GM10248 (cell line): Measurements from ENCODE around the gene GPS1.

Experiments used
- CTCF ChIA-PET: fragments of 300-600 bp; sonication (Branson Sonifier 250); formaldehyde crosslinking; extraction: SDS; loops from one replicate; lab custom pipeline; 2021; ENCODE audit warnings: antibody characterized with exemption; lab: Yijun Ruan, JAX
- POLR2A ChIA-PET: fragments of 350-650 bp; sonication (Branson Sonifier 250); formaldehyde crosslinking; extraction: SDS; loops from one replicate; lab custom pipeline; 2020; ENCODE audit warnings: antibody characterized with exemption; lab: Yijun Ruan, JAX
- DNase-seq: peaks from one replicate; pipeline ENCODE4 v3.0.0; 2012; ENCODE audit errors: extremely low spot score
- TF ChIP-seq, protein P1 (sequence below): IDR thresholded peaks from 2 replicates; pipeline ENCODE4 v1.5.1; 2012; ENCODE audit warnings: mild to moderate bottlenecking, low read depth; ENCODE audit errors: extremely low read depth, missing control alignments, control extremely low read depth

Gene GPS1

DNA sequence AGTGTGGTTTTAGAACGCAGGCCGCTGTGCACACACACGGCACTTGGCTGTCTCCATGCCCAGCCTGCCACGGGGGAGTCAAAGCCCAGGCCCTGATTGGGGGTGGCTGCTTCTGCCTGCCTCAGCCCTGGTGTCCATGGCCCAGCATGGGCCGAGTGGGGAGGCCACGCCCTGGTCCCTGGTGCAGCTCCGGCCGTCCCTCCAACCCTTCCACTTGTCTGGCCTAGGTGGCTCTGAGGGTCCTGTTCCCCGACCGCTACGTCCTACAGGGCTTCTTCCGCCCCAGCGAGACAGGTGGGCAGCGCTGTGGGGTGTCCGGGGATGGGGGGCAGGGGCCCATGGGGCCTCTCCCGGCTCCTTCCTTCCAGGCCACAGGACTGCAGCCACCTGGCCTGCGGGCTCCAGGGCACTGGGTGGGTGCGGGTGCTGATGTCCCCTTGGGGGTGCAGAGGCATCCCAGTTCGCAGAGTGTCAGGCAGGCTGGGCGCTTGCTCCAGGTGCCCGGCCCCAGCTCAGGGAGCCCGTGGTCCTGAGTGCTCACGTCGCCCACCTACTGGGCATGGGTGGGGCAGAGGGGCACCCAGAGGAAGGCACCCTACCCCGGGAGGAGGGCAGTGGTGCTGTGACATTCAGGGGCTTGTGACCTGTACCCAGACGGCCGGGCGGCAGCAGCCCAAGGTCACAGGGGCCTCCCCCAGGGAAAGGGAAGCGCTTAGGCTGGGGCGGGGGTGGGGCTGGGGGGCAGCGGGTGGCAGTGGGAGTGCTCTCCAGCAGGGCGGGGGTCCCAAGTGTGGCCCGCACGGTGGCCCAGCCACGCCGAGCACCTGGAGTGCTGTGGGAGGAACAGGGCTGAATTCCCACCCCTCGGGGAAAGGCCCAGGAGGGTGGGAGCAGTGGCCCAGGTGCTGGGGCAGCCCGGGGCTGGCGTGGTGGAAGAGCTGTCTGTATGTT lies 40.8 kb upstream of the GPS1 start:
- CTCF ChIA-PET: interaction anchor here (2.6 kb wide), 1 partner anchor 10 kb away, joined by 14 read pairs; no protein-coding TSS in a partner anchor

DNA sequence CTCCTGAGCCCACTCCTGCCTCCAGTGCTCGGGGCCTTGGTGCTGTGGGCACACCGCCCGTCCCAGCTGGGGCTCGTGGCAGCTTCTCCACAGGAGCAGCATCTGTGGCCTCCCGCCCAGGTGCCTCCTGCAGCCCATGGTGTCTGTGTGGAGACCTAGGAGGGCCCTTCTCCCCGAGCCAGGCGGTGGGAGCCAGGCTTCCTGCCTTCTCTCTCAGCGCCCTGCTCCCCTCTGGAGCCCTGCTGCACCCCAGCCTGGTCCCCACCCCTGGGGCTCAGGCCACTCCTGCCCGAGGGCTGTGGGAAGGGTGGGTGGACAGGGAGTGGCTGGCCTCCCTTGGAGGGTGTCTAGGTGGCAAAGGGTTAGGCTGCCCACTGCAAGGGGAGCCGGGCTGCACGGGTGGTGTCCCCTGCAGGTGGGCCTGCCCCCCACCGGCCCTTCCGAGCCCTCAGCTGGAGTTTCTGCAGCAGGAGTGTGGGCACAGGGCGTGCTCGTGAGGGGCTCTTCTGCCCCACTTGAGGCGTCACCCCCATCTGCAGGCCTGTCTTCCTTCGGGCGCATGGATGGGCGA lies 40.0 kb upstream of the GPS1 start:
- ChIA-PET CTCF (no interaction called here), POLR2A (no interaction called here)

More for the DNA sequence above, 40.8 kb upstream of the GPS1 start:
- TF ChIP-seq, protein P1, sequence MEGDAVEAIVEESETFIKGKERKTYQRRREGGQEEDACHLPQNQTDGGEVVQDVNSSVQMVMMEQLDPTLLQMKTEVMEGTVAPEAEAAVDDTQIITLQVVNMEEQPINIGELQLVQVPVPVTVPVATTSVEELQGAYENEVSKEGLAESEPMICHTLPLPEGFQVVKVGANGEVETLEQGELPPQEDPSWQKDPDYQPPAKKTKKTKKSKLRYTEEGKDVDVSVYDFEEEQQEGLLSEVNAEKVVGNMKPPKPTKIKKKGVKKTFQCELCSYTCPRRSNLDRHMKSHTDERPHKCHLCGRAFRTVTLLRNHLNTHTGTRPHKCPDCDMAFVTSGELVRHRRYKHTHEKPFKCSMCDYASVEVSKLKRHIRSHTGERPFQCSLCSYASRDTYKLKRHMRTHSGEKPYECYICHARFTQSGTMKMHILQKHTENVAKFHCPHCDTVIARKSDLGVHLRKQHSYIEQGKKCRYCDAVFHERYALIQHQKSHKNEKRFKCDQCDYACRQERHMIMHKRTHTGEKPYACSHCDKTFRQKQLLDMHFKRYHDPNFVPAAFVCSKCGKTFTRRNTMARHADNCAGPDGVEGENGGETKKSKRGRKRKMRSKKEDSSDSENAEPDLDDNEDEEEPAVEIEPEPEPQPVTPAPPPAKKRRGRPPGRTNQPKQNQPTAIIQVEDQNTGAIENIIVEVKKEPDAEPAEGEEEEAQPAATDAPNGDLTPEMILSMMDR: no peak
- POLR2A ChIA-PET: no interaction called here
- DNase-seq: no peak

DNA sequence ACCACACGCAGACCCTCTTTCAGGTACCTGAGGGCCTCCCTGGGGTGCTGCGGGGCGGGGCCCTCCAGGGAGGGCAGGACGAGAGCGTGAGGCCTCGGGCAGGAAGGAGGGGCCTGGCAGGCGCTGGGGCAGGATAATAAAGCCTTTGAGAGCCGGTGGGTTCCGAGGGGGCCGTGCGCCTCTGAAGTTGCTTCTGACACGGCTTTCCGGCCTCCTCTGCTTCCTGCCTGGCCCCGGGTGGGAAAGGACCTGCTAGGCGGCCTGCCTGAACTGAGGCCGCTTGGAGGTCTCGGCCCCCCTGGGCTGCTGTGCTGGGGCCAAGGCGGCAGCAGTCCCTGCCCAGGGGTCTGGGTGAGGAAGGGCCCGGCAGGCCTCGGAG lies 39.4 kb upstream of the GPS1 start:
- ChIA-PET POLR2A (no interaction called here), CTCF (interaction anchor here (1.3 to 1.6 kb wide), 2 partner anchors 9 to 53 kb away, joined by 5 to 6 read pairs; no protein-coding TSS in a partner anchor)
- no peak for DNase-seq
- TF ChIP-seq, protein P1: no peak

More for the DNA sequence above, 40.0 kb upstream of the GPS1 start:
- DNase-seq: no peak
- TF ChIP-seq, protein P1: no peak

DNA sequence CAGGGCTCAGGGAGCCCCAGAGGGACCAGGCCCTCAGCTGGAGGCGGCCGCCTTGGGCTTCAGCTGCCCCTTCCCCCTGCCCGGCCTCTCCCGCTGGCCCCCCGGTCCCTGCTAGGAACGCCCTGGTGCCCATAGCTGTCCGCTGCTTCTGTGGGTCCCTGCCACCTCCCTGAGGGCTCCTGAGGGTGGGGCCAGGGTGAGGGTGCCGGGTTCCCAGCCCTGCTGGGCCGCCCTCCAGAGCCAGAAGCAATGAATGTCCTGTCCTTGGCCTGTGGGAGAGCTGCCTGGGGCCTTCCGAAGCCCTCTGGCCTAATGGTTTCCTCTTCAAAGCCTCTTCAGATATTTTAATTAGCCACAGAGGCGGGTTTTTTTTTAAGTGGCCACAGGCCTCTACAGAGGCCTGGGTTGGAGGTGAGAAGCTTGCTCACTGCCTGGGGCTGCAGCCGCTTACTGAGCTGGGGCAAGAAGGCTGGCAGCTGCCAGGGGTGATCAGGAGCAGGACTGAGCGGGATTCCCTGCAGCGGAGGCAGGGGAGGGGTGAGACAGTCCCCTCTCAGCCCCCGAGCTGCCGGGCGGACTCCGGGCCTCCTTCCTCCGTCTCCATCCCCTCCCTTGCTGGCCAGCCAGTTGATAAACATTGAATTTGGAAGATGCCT lies 38.9 kb upstream of the GPS1 start:
- ChIA-PET POLR2A (no interaction called here), CTCF (interaction anchor here (1.3 to 1.6 kb wide), 2 partner anchors 9 to 53 kb away, joined by 5 to 6 read pairs; no protein-coding TSS in a partner anchor)

DNA sequence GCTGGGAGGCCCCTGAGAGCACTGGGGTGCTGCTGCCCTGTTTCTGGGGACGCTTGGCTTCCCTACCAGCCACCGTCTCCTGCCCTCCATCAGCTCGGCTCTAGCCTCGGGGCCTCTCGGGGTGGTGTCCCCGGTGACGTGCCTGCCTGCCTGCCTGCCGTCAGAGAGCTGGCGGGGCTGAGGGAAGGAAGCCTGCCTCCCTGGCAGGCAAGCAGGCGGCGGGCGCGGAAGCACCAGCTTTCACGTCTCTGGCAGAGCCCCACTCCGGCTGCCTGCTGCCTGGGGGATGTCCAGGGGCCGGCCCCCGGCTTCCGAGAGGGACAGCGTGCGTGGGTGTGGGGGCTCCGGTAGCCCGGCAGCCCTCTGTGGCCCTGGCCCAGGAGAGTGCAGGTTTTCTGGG lies 38.4 kb upstream of the GPS1 start:
- no peak for DNase-seq
- ChIA-PET CTCF (interaction anchor here (1.3 to 1.6 kb wide), 2 partner anchors 8 to 54 kb away, joined by 5 to 6 read pairs; no protein-coding TSS in a partner anchor), POLR2A (no interaction called here)
- TF ChIP-seq, protein P1: no peak

More for the DNA sequence above, 38.9 kb upstream of the GPS1 start:
- no peak for DNase-seq
- TF ChIP-seq, protein P1: no peak
